Inflammatory macrophage treated with lipopolysaccharide for 4 hours (primary cell): ENCODE measurements around the gene SIGLEC10.
"Not testable (repeated sequence)": the region's sequence is repeated elsewhere in the genome, so short reads cannot be mapped to it uniquely, and the experiment has no call there.

ENCODE experiments used
- DNase-seq: peaks from one replicate; pipeline ENCODE4 v3.0.0-alpha.2; 2020

The SIGLEC10 gene

DNA sequence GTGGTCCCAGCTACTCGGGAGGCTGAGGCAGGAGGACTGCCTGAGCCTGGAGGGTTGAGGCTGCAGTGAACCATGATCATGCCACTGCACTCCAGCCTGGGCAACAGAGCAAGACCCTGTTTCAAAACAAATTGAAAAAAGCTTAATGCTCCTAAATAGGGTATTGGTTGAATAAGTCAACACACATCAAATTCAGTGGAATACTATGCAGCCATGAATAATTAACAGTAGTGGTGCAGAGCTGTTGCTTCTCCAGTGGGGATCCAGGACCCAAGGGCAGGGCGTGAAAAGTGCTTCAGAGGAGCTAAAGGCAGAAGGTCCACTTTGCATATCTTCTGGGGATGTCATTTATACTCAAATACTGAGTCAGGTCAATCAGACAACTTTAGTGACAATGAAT, 22.6 kb upstream of the SIGLEC10 start:
- no peak for DNase-seq

DNA sequence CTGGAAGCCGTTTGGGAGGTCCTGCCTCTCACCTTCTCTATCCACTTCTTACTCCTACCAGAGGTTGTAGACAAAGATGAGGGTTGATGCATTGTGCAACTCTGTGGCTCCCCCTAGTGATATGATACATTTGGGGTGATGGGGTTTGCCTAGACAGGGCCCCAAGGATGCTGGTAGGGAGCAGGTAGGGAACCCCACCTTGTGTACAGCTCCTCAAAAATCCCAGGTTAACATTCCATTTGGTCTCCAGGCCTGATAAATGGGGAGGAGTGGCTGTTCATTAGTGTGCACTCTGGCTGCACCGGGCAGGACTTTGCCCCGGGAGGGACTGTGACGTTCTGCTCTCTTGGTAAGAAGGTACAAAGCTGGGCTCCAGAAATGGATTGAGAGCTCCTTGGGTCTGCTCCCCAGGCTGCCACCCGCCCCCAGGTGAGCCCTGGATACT, 21.6 kb upstream of the SIGLEC10 start:
- DNase-seq: peak; percentile 34

- DNase-seq: peak; percentile 53
These were observed 17.0 kb upstream of the SIGLEC10 start for GRCh38 chr19:51434456-51434855.

GRCh38 chr19:51433043-51433442, 15.6 kb upstream of the SIGLEC10 start:
- peak; percentile 91 for DNase-seq

DNA sequence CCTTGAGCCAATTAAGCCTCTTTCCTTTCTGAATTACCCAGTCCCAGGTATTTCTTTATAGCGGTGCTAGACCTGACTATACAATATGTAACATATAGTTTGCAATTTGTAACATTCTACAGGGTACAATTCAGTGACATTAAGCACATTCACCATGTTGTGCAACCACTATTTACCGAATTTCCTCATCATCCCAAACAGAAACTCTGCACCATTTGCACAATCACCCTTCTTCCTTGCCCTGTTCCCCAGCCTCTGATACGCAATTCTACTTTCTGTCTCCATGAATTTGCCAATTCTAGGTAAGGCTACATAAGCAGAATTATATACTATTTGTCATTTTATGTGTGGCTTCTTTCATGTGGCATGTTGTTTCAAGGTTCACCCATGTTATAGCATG, 13.7 kb upstream of the SIGLEC10 start:
- DNase-seq: peak; percentile 96

DNA sequence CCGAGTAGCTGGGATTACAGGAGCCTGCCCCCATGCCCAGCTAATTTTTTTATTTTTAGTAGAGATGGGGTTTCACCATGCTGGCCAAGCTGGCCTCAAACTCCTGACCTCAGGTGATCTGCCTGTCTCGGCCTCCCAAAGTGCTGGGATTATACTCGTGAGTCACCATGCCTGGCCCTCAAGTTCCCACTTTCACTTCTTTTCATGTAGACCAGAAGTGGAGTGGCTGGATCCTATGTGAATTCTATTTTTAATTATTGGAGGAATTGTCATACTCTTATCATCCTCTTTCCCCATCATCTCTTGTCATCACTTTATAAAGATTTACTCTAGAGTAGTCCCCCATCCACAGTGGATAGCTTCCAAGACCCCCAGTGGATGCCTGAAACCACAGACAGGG, 12.8 kb upstream of the SIGLEC10 start:
- peak; percentile 79 for DNase-seq

DNA sequence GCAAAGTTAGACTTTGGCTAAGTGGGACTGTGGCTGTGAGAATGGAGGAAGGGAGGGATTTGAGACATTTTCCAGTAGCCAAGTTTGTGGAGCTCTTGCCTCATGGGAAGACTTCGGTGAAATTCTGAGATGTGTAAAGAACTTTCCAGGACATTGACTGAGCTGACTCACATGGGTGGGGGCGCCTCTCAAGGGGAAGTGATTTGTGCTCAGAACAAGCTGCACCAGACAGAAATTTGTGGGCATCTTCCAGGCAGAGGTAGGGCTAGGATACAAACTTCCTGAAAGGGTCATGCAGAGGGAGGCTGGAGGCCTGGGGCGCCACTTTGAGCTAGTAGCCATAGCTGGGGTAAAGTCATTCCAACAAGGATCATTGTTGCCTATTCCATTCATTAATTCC, 9.8 kb upstream of the SIGLEC10 start:
- DNase-seq: peak; percentile 95

DNA sequence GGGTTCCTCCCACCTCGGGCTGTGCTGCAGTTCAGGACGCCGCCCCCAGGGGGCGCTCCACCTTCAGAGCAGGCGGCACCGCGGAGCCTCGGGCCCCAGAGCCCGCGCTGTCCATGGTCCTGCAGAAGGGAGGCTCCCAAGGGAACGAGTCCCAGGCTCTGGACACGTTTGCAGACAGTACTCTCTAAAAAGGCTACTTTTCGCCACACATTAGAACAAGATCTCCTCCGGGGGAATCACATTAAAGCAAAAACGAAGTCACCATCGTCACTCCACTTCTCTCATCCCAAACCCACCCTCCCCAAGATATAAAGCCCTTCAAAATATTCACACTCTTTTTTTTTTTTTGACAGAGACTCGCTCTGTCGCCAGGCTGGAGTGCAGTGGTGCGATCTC, 4.6 kb upstream of the SIGLEC10 start:
- DNase-seq: peak; percentile 87

DNA sequence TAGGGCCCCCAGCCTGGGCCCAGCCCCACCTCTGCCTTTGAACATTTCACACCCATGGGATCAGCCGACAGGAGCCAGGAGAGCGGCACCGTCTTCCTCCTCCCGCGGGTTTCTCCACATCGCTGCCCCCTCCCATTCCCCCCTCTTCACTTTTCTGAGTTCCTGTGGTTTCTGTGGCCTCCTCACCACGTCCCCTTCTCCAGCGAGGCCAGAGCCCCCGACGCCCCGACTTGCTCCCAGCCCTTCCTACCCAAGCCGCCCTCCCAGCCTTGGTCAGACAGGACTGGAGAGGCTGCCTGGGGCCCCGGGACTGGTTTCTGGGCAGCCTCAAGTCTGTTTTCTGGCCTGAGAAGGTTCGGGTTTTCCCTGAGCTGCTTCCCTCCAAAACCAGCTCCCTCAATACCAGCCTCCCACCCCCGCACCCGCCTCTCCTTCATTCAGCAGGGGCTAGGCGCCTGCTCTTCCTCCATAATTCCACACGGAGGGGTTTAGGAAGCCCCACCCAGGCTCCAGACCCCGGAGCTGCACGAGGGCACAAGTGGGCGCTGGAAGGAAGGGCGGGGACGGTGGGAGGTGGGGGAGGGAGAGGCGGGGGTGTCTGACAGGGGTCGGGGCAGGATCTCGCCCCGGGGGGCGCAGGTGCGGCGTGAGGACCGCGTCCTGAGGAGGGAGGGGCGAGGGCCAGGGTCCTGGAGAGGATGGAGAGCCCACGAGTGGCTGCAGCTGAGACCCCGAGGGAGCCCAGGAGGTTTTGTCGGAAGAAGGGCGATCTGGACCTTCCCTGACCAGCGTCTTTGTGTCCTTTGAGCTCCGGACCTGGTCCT, 4.0 kb upstream of the SIGLEC10 start:
- DNase-seq: no peak

GRCh38 chr19:51420511-51420910, 3.1 kb upstream of the SIGLEC10 start:
- not testable (repeated sequence) for DNase-seq

DNA sequence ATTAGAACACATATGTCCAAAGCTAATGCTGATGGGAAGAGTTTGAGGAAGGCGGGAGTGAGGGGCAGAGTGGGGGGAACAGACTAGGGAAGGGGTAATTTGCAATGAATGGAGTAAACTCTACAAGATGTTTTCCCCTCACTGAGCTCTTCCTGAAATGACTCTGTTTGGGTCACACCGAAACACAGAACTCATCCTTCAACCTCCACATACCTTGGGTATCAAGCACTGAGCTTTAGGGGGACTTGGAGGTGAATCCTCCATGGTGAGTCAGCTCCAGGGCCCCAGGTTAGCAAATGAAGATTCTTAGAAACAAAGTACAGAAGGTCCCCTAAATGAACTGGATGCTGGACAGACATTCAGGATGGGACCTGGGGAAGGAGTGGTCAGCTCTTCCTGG, 1.3 kb upstream of the SIGLEC10 start:
- DNase-seq: no peak

DNA sequence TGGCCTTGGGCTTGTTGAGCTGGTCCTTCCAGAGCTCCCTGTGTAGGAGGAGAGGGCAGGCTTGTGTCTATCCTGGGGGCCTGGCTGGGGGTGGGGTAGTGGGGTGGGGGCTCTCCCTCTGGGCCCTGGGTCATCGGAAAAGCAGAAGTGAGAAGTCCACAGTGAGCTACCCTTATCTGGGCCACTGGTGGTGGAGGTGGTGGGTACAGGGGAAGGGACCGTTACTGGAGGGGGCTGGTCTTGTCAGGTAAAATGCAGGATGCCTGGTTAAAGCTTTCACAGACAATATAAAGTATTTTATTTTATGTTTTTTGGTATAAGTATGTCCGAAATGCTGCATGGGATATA, 342 bp upstream of the SIGLEC10 start:
- DNase-seq: no peak

DNA sequence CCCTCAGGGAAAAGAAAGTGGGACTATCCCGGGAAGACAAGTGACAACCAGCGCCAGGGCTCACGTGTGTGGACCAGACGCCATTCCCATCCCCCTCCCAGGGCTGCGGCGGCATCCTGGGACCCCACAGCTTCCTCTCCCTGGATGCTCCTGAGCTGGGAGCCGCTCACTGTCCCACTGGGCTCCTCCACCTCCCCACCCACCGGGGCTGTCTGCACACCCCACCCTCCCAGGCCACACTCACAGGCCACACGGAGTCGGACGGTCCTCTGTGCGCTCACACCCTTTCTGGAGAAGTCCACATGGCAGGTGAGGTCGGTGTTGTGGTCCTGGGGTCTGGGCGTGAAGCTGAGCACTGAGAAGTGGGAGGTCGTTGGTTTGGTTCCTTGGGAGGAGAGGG, 1.0 kb downstream of the SIGLEC10 start:
- not testable (repeated sequence) for DNase-seq

DNA sequence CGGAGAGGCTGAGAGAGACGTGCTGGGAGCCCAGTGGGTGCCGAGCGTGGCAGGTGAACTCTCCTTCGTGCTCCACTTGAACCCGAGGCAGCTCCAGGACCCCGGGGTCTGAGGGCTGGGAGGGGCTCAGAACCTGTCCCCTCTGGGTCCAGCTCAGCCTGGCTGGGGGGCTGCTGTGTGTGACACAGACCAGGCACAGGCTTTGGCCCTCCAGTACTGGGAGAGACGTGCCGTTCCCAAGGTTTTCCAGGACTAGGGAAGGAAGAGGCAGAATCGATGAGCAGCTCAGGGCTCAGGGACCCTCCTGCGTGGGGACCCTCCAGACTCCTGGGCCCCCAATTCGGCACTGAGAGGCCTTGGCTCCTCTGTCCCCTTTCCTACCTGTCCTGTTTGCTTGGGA, 2.3 kb downstream of the SIGLEC10 start:
- DNase-seq: no peak

- DNase-seq: no peak
These were observed 6.3 kb downstream of the SIGLEC10 start for GRCh38 chr19:51410950-51411748.

GRCh38 chr19:51407511-51408131, 9.8 kb downstream of the SIGLEC10 start:
- DNase-seq: peak; percentile 96

DNA sequence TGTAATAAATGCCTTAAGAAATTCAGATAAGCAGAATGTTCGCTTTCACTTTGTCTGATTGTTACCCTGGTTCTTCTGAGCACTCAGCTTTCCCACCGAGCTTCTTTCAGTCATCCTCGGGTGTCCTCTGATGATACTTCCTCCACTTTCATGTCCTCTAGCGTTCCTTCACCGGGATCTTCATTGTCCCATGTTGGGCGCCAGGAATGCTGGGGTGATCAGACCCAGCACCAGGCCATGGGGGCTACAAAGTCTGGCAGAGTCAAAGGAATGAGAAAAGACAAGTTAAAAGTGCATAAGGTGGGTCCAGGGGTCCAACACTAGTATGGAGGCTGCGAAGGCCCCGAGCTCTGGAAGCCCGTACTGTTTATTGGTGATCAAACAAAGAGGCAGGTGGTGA, 15.3 kb downstream of the SIGLEC10 start:
- DNase-seq: no peak

DNA sequence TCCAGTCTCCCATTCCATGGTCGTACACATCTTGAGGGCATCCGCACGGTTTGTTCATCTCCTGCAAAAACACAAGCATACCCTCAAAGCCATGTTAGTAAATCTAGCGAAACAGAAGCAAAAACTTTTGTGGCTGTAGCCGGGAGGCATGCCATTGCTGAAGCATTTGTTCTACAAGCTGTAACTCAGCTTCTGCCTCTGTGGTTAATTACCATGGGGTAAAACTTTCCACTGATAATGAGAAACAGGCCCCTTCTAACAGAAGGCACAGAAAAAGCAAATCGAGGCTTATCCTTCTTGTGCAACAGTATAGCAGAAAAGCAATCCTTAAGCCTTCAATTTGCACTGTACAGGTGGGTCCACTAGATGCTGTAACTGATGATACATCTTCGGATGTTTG, 17.5 kb downstream of the SIGLEC10 start:
- DNase-seq: not testable (repeated sequence)

DNA sequence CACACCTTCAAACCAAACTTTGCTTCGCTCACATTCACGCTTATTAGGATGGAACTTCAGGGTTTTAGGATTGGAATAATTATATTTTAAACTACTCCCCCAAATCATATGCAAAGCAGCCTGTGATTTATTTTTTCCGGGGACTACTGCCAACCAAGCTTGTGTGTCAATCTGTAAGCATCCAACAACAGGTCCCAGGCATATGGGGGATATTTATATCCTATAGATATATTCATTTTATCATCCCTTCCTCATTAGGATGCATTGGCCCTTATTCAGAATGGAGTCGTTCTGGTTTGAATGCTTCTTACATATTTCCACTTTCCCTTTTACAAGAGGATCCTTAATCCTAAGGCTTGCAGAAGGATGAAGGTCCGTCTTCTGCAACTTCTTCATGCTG, 18.2 kb downstream of the SIGLEC10 start:
- no peak for DNase-seq

GRCh38 chr19:51398096-51398704, 19.2 kb downstream of the SIGLEC10 start:
- DNase-seq: peak; percentile 62

DNA sequence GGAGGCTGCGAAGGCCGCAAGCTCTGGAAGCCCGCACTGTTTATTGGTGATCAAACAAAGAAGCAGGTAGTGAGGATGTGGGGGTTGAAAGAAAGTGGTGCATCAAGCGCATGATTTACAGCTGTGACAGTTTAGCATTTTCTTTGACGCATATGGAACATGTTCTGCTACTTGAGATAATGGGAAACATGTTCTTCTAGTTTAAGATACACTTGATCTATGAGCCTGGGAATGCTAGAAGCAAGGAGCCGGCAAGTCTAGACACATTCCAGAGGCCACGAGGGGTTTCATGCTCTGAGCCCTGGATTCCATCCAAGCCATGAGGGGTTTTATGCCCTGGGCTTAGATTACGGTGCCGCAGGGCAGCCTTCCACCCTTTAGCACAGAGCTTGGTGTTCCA, 20.0 kb downstream of the SIGLEC10 start:
- DNase-seq: not testable (repeated sequence)

DNA sequence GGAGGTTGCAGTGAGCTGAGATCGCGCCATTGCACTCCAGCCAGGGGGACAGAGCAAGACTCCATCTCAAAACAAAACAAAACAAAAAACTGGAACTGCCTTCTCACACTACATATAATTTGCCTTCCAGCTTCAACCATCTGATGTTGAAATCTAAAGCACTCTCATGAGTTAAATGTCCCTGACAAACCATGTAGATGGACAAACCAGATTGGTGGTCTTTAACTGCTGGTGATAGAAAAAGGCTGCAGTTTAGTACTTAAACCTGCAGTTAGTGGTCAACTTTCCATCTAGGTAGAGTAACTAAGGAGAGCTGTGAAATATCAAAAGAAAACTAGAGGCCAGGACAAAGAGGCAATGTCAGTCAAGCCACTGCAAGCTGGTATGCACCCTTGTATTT, 21.3 kb downstream of the SIGLEC10 start:
- DNase-seq: no peak
